A673 (cell line): ENCODE data around the gene OPRL1. TPM values are rescaled to one million over a fixed set of nuclear protein-coding genes. Genes with fewer than 3 reads are reported as not detected.

ENCODE experiments used
- Bru-seq: library from RNA; stranded (reverse); fragments of 400-500 nt; gene quantifications from one replicate; lab custom pipeline; 2021; lab: Mats Ljungman, UMichigan
- BruChase-seq, 2 experiments: library from RNA; stranded (reverse); fragments of 400-500 nt; gene quantifications; one replicate each; lab custom pipeline; 2021; lab: Mats Ljungman, UMichigan
- BruUV-seq: library from RNA; stranded (reverse); fragments of 400-500 nt; replicated peaks from 2 replicates; lab custom pipeline; 2021; lab: Mats Ljungman, UMichigan
- CTCF ChIA-PET: fragments of 300-600 bp; sonication (Branson Sonifier 250); formaldehyde crosslinking; loops from one replicate; lab custom pipeline; 2022; ENCODE audit warnings: antibody characterized with exemption; lab: Charles Lee
- POLR2A ChIA-PET: fragments of 300-600 bp; sonication (Branson Sonifier 250); formaldehyde crosslinking; loops from one replicate; lab custom pipeline; 2022; ENCODE audit warnings: antibody characterized with exemption; ENCODE audit not compliant: low non-redundant PET; lab: Charles Lee
- DNase-seq: peaks from one replicate; pipeline ENCODE4 v3.0.0-alpha.2; 2015; ENCODE audit warnings: low spot score
- H3K27ac ChIP-seq: fragments of 200-600 bp; sonication (generic); 2 replicates; pipeline ENCODE4 v1.5.1; 2016; ENCODE audit warnings: mixed run types, low read depth, mild to moderate bottlenecking, mixed read lengths, antibody characterized with exemption, low read length; ENCODE audit not compliant: poor library complexity, severe bottlenecking
- H3K27me3 ChIP-seq: fragments of 200-600 bp; sonication (generic); replicated peaks from 2 replicates; pipeline ENCODE4 v1.6.1; 2017; ENCODE audit warnings: mixed run types, low read depth, mild to moderate bottlenecking, mixed read lengths, antibody characterized with exemption, low read length; ENCODE audit not compliant: insufficient read depth, poor library complexity
- H3K36me3 ChIP-seq: fragments of 200-600 bp; sonication (generic); 2 replicates; pipeline ENCODE4 v1.6.1; 2016; ENCODE audit warnings: mixed run types, mild to moderate bottlenecking, mixed read lengths, antibody characterized with exemption, low read length; ENCODE audit not compliant: insufficient read depth, poor library complexity, severe bottlenecking
- H3K4me1 ChIP-seq: fragments of 200-600 bp; sonication (generic); 2 replicates; pipeline ENCODE4 v1.6.1; 2017; ENCODE audit warnings: mixed run types, mild to moderate bottlenecking, mixed read lengths, antibody characterized with exemption, low read length; ENCODE audit not compliant: insufficient read depth, poor library complexity, severe bottlenecking
- H3K4me3 ChIP-seq: fragments of 200-600 bp; sonication (generic); 2 replicates; pipeline ENCODE4 v1.5.1; 2016; ENCODE audit warnings: low read depth, mixed run types, mild to moderate bottlenecking, mixed read lengths, low read length; ENCODE audit not compliant: poor library complexity, severe bottlenecking
- H3K9me3 ChIP-seq: fragments of 200-600 bp; sonication (generic); 2 replicates; pipeline ENCODE4 v1.6.1; 2016; ENCODE audit warnings: mixed run types, low read depth, mild to moderate bottlenecking, mixed read lengths, antibody characterized with exemption, low read length; ENCODE audit not compliant: poor library complexity, severe bottlenecking
- EZH2 ChIP-seq: fragments of 200-600 bp; sonication (generic); IDR thresholded peaks from 2 replicates; pipeline ENCODE4 v1.6.1; 2017; ENCODE audit warnings: borderline replicate concordance, low read depth, mild to moderate bottlenecking, mixed read lengths, antibody characterized with exemption, low read length; ENCODE audit not compliant: poor library complexity, severe bottlenecking
- intact Hi-C: fragments of 100-400 bp; cut with micrococcal nuclease; formaldehyde crosslinking; loops from one replicate; pipeline ENCODE4 v1.10.0; 2022; ENCODE audit not compliant: unreplicated experiment
- long read RNA-seq: library from polyadenylated mRNA; stranded (forward); transcript quantifications from one replicate; pipeline ENCODE4 v2.0.0, GENCODE V29; 2022
- total RNA-seq: library from RNA; stranded (reverse); gene quantifications from 2 replicates; pipeline ENCODE4 v1.2.3, GENCODE V29; 2021
- TF ChIP-seq, protein P1 (sequence below): fragments of 300-800, 200-600 bp; sonication (generic); conservative IDR thresholded peaks from 2 replicates; pipeline ENCODE4 v1.5.1; 2017; ENCODE audit warnings: low read depth, mild to moderate bottlenecking, antibody characterized with exemption, low read length, moderate library complexity, mixed read lengths

OPRL1 gene
- total RNA-seq (0.32 and 0.46 TPM in 2 replicates), Bru-seq, nascent RNA (percentile 13 among the genes with signal in this experiment), BruChase-seq, experiment 1, labeled RNA remaining after a 2-hour chase (percentile 18 among the genes with signal in this experiment), BruChase-seq, experiment 2, labeled RNA remaining after a 6-hour chase (percentile 20 among the genes with signal in this experiment)
- long read RNA-seq, partial matches to known transcripts = 0 of 1 reads
- long read RNA-seq, other reads (novel, unspliced or antisense) = 1 of 1 reads

DNA sequence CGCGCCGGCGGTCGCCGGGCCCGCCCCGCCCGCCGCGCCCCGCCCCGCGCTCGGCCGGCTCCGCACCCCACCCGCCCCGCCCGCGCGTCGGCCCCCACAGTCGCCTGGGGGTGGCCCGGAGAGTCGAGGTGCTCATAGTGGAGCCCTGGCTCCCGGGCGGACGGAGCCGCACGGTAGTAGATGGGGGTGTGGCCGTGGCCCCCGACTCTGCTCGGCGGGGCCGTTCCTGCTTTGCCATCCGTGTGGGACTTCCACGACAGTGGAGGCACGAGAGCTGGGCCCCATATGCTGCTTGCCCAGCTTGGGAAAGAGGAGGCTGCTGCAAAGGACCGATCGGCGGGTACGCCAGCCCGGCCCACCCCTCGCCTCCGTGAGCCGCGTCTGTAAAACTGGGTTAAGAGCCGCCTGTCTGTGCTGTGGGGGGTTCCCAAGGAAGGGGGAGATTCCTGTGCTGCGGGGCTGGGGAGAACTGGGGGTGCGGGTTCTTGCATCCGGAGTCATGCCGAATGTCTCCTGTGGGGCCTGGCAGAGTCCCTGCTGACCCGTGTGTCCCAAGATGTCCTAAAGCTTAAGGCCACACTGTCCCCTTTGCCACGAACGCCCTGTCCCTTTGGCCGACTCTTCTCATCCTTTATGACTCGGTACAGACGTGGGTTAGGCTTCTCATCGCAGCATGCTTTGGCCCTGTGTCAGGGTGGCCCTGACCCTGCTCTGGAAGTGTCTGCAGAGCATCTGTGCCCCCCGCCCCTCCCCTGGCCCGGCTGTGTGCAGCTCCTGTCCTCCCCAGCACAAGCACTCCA lies at the start of gene OPRL1:
TSS of gene OPRL1 (plus strand) at position 70 of the 800 bp plus-strand sequence. CDS start 12,639 bp downstream, outside the sequence.
- POLR2A ChIA-PET = no interaction called here
- peaks cover 24% of the 10 kb centered on the region for H3K4me1 ChIP-seq
- no peaks in the 10 kb centered on the region for H3K9me3 ChIP-seq
- intact Hi-C loops = no loop called here
- H3K4me3 ChIP-seq = peak within 1 kb of the TSS; percentile 82
- DNase-seq = peak; percentile 52
- H3K27me3 ChIP-seq = peaks cover 13% of the 10 kb centered on the region
- CTCF ChIA-PET = no interaction called here
- TF ChIP-seq EZH2 = no peak
- no peaks in the 10 kb centered on the region for H3K36me3 ChIP-seq
- BruUV-seq = no TSS peak
- peak within 1 kb of the TSS; percentile 66 for H3K27ac ChIP-seq

DNA sequence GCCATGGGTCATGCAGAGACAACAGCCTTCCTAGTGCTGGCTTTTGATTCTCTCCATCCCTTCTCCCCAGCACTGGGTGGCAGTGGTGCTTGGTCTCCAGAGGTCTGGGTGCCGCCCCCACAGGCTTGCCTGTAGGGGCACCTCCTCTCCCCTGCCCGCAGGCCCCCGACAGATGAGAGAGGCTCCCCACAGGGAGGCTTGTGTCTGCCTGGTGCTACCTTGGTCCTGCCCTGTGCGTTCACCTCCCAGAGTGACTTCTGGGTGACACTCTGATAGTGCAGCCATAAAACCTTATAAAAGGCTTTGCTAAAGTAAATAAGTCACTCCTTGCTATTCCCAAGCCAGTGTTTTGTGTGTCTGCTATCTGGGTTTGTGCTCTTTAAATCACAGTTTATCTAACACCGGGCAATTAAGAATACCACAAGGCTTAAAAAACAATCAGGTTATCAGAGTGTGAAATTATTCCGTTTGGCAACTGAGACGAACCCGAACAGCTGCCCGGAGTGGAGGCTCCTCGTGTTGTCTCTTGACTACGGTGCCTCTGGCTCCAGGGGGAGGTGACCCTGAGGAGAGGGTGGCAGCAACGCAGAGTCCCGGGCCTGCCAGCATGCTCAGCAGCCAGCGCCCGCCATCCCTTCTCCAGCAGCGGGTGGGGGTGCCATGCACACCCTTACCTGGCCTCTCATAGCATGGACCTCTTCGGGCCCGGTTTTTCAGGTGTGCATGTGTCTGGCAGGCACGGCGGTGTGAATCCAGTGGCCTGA lies 49.3 kb upstream of the OPRL1 start:
- no TSS peak for BruUV-seq
- TF ChIP-seq, protein P1, sequence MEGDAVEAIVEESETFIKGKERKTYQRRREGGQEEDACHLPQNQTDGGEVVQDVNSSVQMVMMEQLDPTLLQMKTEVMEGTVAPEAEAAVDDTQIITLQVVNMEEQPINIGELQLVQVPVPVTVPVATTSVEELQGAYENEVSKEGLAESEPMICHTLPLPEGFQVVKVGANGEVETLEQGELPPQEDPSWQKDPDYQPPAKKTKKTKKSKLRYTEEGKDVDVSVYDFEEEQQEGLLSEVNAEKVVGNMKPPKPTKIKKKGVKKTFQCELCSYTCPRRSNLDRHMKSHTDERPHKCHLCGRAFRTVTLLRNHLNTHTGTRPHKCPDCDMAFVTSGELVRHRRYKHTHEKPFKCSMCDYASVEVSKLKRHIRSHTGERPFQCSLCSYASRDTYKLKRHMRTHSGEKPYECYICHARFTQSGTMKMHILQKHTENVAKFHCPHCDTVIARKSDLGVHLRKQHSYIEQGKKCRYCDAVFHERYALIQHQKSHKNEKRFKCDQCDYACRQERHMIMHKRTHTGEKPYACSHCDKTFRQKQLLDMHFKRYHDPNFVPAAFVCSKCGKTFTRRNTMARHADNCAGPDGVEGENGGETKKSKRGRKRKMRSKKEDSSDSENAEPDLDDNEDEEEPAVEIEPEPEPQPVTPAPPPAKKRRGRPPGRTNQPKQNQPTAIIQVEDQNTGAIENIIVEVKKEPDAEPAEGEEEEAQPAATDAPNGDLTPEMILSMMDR = no peak
- TF ChIP-seq EZH2 = no peak
- no peak overlapping the region for H3K27ac ChIP-seq
- H3K36me3 ChIP-seq = peaks cover 25% of the 10 kb centered on the region
- POLR2A ChIA-PET = no interaction called here
- CTCF ChIA-PET = no interaction called here
- H3K27me3 ChIP-seq = no peaks in the 10 kb centered on the region
- intact Hi-C loops = no loop called here
- DNase-seq = no peak
- H3K4me1 ChIP-seq = no peaks in the 10 kb centered on the region
- H3K9me3 ChIP-seq = no peaks in the 10 kb centered on the region
- H3K4me3 ChIP-seq = no peak overlapping the region

- no peak overlapping the region for H3K27ac ChIP-seq
These were observed 48.0 kb upstream of the OPRL1 start for GRCh38 chr20:64031822-64032314.

More at GRCh38 chr20:64031822-64032314, 48.0 kb upstream of the OPRL1 start:
- intact Hi-C loops = no loop called here
- DNase-seq = no peak
- Histone ChIP-seq H3K4me3 (no peak overlapping the region), H3K4me1 (no peaks in the 10 kb centered on the region), H3K9me3 (no peaks in the 10 kb centered on the region), H3K27me3 (no peaks in the 10 kb centered on the region), H3K36me3 (peaks cover 14% of the 10 kb centered on the region)
- TF ChIP-seq EZH2 = no peak
- TF ChIP-seq, protein P1 = no peak
- CTCF ChIA-PET = no interaction called here
- BruUV-seq = no TSS peak
- POLR2A ChIA-PET = no interaction called here
